ENCODE data around the gene SLC4A11.

- no peak for TF ChIP-seq CTCF (IDR thresholded peaks at IDR 0.05 in 4 of 5, conservative IDR thresholded peaks at IDR 0.05 in 1 of 5)
- TF ChIP-seq POLR2A (IDR thresholded peaks at IDR 0.05), result no peak
These were observed 28.6 kb downstream of the SLC4A11 start for GRCh38 chr20:3210346-3210745.

Measured in gastrocnemius medialis (tissue), 4 donors.